B cell (primary cell): ENCODE measurements around the gene C7. TPM values are rescaled to one million over a fixed set of nuclear protein-coding genes. Genes with fewer than 3 reads are reported as not detected.

Experiments used
- ATAC-seq: fragments of 200-7000 bp; cut with Tn5 transposase; one replicate; pipeline ENCODE4 v1.10.0; 2021; ENCODE audit warnings: low read depth, mild to moderate bottlenecking, moderate number of reproducible peaks, moderate library complexity
- CTCF ChIA-PET: fragments of 350-600 bp; sonication (Branson Sonifier 250); formaldehyde crosslinking; loops from one replicate; lab custom pipeline; 2021; ENCODE audit warnings: antibody characterized with exemption, inconsistent platforms; lab: Charles Lee
- POLR2A ChIA-PET: fragments of 350-600 bp; sonication (Branson Sonifier 250); formaldehyde crosslinking; loops from one replicate; lab custom pipeline; 2021; ENCODE audit warnings: antibody characterized with exemption; lab: Charles Lee
- DNase-seq: peaks from one replicate; pipeline ENCODE4 v3.0.0; 2013
- H2AFZ ChIP-seq: 2 replicates; pipeline ENCODE4 v1.6.1; 2012; ENCODE audit warnings: mild to moderate bottlenecking, low read depth, low read length; ENCODE audit not compliant: insufficient read depth, poor library complexity, severe bottlenecking
- H3K27ac ChIP-seq, 2 donors: 1 replicate in 1 of 2; 2 replicates in 1 of 2; pipeline ENCODE4 v1.5.1; 2012 to 2013; ENCODE audit warnings: low read length in 2 of 2, mild to moderate bottlenecking in 2 of 2, moderate library complexity in 1 of 2
- H3K27me3 ChIP-seq, 4 experiments: fragments of 200-600 bp in 1 of 4; sonication (generic) in 1 of 4; replicated peaks in 1 of 4; 1 replicate in 2 of 4; 2 replicates in 2 of 4; pipeline versions ENCODE4 v1.6.1 to v1.7.0; 2013 to 2016; ENCODE audit warnings: low read length in 3 of 4, mild to moderate bottlenecking in 2 of 4, mixed read lengths in 1 of 4, moderate library complexity in 1 of 4; ENCODE audit not compliant: insufficient read depth in 4 of 4, control insufficient read depth in 3 of 4; ENCODE audit errors: control extremely low read depth in 1 of 4
- H3K36me3 ChIP-seq, 2 experiments: replicated peaks in 1 of 2; 1 replicate in 1 of 2; 2 replicates in 1 of 2; pipeline versions ENCODE4 v1.6.1 to v1.7.1; 2013; ENCODE audit warnings: low read length in 1 of 2; ENCODE audit not compliant: insufficient read depth in 2 of 2, control insufficient read depth in 1 of 2; ENCODE audit errors: control extremely low read depth in 1 of 2, extremely low read depth in 1 of 2
- H3K4me1 ChIP-seq, 2 donors: fragments of 200-600 bp in 1 of 2; sonication (generic) in 1 of 2; 1 replicate in 1 of 2; 2 replicates in 1 of 2; pipeline versions ENCODE4 v1.5.1 to v1.6.1; 2013 to 2017; ENCODE audit warnings: low read length in 2 of 2; ENCODE audit not compliant: control insufficient read depth in 2 of 2, insufficient read depth in 2 of 2
- H3K4me2 ChIP-seq: replicated peaks from 2 replicates; pipeline ENCODE3; 2012; ENCODE audit warnings: mild to moderate bottlenecking, low read depth, low read length; ENCODE audit not compliant: poor library complexity, severe bottlenecking
- H3K4me3 ChIP-seq, 5 experiments: fragments of 200-600 bp in 1 of 5; sonication (generic) in 1 of 5; 1 replicate in 3 of 5; 2 replicates in 2 of 5; pipeline versions ENCODE4 v1.5.1 to v1.7.0; 2011 to 2016; ENCODE audit warnings: low read length in 4 of 5, mild to moderate bottlenecking in 4 of 5, low read depth in 2 of 5, control low read depth in 1 of 5, moderate library complexity in 1 of 5; ENCODE audit not compliant: insufficient read depth in 1 of 5; ENCODE audit errors: control extremely low read depth in 1 of 5, extremely low read depth in 1 of 5
- H3K79me2 ChIP-seq: fragments of 200-600 bp; sonication (generic); one replicate; pipeline ENCODE4 v1.6.0; 2016; ENCODE audit warnings: low read length; ENCODE audit not compliant: control insufficient read depth, insufficient read depth
- H3K9ac ChIP-seq: fragments of 200-600 bp; sonication (generic); 2 replicates; pipeline ENCODE4 v1.6.1; 2017; ENCODE audit warnings: mild to moderate bottlenecking, low read length, moderate library complexity
- H3K9me3 ChIP-seq, 3 donors: one replicate each; pipeline versions ENCODE4 v1.6.1 to v1.7.1; 2013; ENCODE audit warnings: low read length in 2 of 3; ENCODE audit not compliant: control insufficient read depth in 2 of 3, insufficient read depth in 1 of 3; ENCODE audit errors: control extremely low read depth in 1 of 3
- H4K20me1 ChIP-seq: 2 replicates; pipeline ENCODE4 v1.6.0; 2012; ENCODE audit warnings: mild to moderate bottlenecking, low read length; ENCODE audit not compliant: insufficient read depth, control insufficient read depth, poor library complexity, severe bottlenecking
- H3K27ac Mint-ChIP-seq: one replicate; pipeline ENCODE4 v1.8.0; 2021; ENCODE audit warnings: mixed read lengths
- H3K27me3 Mint-ChIP-seq: one replicate; pipeline ENCODE4 v1.8.0; 2021; ENCODE audit warnings: mixed read lengths
- H3K4me1 Mint-ChIP-seq: one replicate; pipeline ENCODE4 v1.8.0; 2021; ENCODE audit warnings: mixed read lengths
- H3K4me3 Mint-ChIP-seq: one replicate; pipeline ENCODE4 v1.8.0; 2021; ENCODE audit warnings: mixed read lengths
- H3K9me3 Mint-ChIP-seq: one replicate; pipeline ENCODE4 v1.8.0; 2022; ENCODE audit warnings: mixed read lengths; ENCODE audit not compliant: insufficient read depth
- CTCF ChIP-seq: fragments of 200-600 bp; IDR thresholded peaks from one replicate; pipeline ENCODE4 v1.8.0; 2022; ENCODE audit warnings: antibody characterized with exemption, mild to moderate bottlenecking
- EZH2 ChIP-seq: IDR thresholded peaks from 2 replicates; pipeline ENCODE4 v1.6.1; 2012; ENCODE audit warnings: borderline replicate concordance, low read depth, mild to moderate bottlenecking, moderate library complexity, low read length; ENCODE audit not compliant: insufficient read depth, poor library complexity, severe bottlenecking
- WGBS: methylation state at CpG from one replicate; pipeline ENCODE4 v1.1.5; 2013; ENCODE audit warnings: missing lambda C conversion rate; ENCODE audit not compliant: insufficient coverage; 5-methylcytosine and 5-hydroxymethylcytosine counted together
- intact Hi-C: fragments of 100-400 bp; cut with micrococcal nuclease; formaldehyde crosslinking; loops from one replicate; pipeline ENCODE4 v1.10.0; 2022
- polyA plus RNA-seq: library from polyadenylated mRNA; depleted of rRNA; stranded (reverse); fragments of >200 nt; gene quantifications from 2 replicates; pipeline ENCODE4 v1.2.3, GENCODE V29; 2012
- total RNA-seq, 2 donors: library from RNA; stranded (reverse); fragments of 120-200 nt in 1 of 2; gene quantifications; 1 replicate in 1 of 2; 2 replicates in 1 of 2; pipeline versions ENCODE4 v1.2.3 to v1.2.4, GENCODE V29; 2013 to 2022

Gene C7
- total and polyA plus RNA-seq, 2 donors (not counting 1 experiment from before 2014, with no cell fraction given): not detected

DNA sequence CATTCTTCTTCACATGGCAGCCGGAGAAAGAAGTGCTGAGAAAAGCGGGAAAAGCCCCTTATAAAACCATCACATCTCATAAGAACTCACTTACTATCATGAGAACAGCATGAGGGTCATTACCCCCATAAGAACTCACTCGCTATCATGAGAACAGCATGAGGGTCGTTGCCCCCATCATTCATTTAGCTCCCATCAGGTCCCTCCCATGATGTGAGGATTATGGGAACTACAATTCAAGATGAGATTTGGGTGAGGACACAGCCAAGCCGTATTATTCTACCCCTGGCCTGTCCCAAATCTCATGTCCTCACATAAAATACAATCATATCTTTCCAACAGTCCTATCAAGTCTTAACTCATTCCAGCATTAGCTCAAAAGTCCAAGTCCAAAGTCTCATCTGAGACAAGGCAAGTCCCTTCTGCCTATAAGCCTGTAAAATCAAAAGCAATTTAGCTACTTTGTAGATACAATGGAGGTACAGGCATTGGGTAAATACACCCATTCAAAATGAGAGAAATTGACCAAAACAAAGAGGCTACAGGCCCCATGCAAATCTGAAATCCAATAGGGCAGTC is 82.8 kb downstream of the C7 start:
- no peak overlapping the region for H3K4me3 Mint-ChIP-seq
- peaks cover under 1% of the 10 kb centered on the region for H3K9me3 Mint-ChIP-seq
- Histone ChIP-seq H3K9me3 (no peaks in the 10 kb centered on the region), H3K27me3 (no peaks in the 10 kb centered on the region), H3K79me2 (no peaks in the 10 kb centered on the region), H3K27ac (no peak overlapping the region), H3K4me3 (no peak overlapping the region), H4K20me1 (no peaks in the 10 kb centered on the region), H2AFZ (no peak overlapping the region), H3K9ac (no peak overlapping the region), H3K4me1 (no peaks in the 10 kb centered on the region), H3K4me2 (no peak overlapping the region), H3K36me3 (no peaks in the 10 kb centered on the region)
- CTCF ChIA-PET: no interaction called here
- POLR2A ChIA-PET: no interaction called here
- H3K4me1 Mint-ChIP-seq: no peaks in the 10 kb centered on the region
- intact Hi-C loops: no loop called here
- WGBS: 75% methylated on average over 3 of the region's 5 CpGs
- no peaks in the 10 kb centered on the region for H3K27me3 Mint-ChIP-seq
- ATAC-seq: no peak
- no peak overlapping the region for H3K27ac Mint-ChIP-seq
- TF ChIP-seq CTCF: no peak
- no peak for TF ChIP-seq EZH2
- no peak for DNase-seq

DNA sequence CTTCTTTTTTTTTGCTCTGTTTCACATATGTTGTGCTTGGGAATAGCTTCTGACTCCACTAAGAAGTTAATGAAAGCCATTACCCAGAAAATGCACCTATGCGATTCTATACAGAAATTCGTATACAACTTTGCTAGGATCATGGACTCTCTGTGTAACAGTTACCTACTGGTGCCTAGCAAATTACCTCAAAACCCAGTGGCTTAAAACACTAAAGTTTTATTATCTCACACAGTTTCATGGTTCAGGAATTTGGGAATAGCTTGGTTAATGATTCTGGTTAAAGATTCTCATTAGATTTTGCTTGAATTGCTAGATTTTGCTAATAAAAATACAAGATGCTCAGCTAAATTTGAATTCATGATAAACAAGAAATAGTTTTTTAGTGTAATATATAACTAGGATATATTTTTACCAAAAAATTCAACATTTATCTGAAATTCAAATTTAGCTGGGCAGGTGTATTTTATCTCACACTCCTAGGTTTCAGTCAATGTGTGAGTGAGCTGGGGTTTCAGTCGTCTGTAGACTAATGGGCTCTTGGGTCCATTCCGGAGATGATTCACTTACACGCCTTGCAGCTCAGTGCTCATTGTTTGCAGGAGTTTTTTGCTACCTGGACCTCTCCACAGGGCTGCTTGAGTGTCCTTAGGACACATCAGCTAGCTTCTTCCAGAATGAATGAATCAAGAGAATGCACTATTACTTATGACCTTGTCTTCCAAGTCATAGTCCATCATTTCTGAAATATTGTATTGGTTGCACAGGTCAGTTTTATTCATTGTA is 86.7 kb downstream of the C7 start:
- Histone ChIP-seq H3K9ac (no peak overlapping the region), H3K9me3 (no peaks in the 10 kb centered on the region), H2AFZ (no peak overlapping the region), H3K79me2 (no peaks in the 10 kb centered on the region), H4K20me1 (no peaks in the 10 kb centered on the region), H3K4me1 (no peaks in the 10 kb centered on the region), H3K27ac (no peak overlapping the region), H3K36me3 (no peaks in the 10 kb centered on the region), H3K27me3 (no peaks in the 10 kb centered on the region), H3K4me3 (no peak overlapping the region), H3K4me2 (no peak overlapping the region)
- Mint-ChIP-seq H3K27me3 (peaks cover 10% of the 10 kb centered on the region), H3K27ac (no peak overlapping the region), H3K4me1 (no peaks in the 10 kb centered on the region), H3K4me3 (no peak overlapping the region), H3K9me3 (no peaks in the 10 kb centered on the region)
- DNase-seq (no peak), ATAC-seq (no peak)
- WGBS: 88% methylated on average over 2 of the region's 5 CpGs
- POLR2A ChIA-PET: no interaction called here
- TF ChIP-seq CTCF: no peak
- no peak for TF ChIP-seq EZH2
- CTCF ChIA-PET: no interaction called here
- intact Hi-C loops: no loop called here
